Heart left ventricle (tissue), 13 donors: ENCODE measurements around the gene ARHGAP31.

Experiments
- CTCF ChIP-seq, 12 donors: fragments of 200-600 bp; sonication (generic) in 4 of 12; IDR thresholded peaks; one replicate each; pipeline versions ENCODE4 v1.5.0 to v1.8.0; 2018 to 2022; ENCODE audit warnings: antibody characterized with exemption in 12 of 12, mild to moderate bottlenecking in 5 of 12
- POLR2A ChIP-seq, 2 donors: fragments of 450-650 bp; IDR thresholded peaks; one replicate each; pipeline ENCODE4 v1.6.1; 2017; ENCODE audit warnings: antibody characterized with exemption in 2 of 2, mild to moderate bottlenecking in 2 of 2, moderate library complexity in 2 of 2
- donor health status: ischemic (EF 13 %, LVEDD 7.1; RV severe dilation, severe dysfunction).
- donor health status: DM: no; HTN: yes; CAD: no.
- donor health status: DM: no; HTN: no; CAD: no.
- donor health status: ischemic (EF 25% LVEDD 6.9; RV normal size, moderate dysfunction).
- donor health status: ischemic (EF 25% LVEDD 5.7; RV mildly dilated, moderate dysfunction).
- donor health status: ischemic (EF 35%, LVEDD 5.7; RV mildly dilated, moderate dysfunction).
- donor health status: nonischemic (EF 11% LVEDD 7.7; RV severe dilation, severe dysfunction).
- donor health status: DM: yes; HTN: yes; CAD: no.
- donor health status: PGD.
- donor health status: ischemic (EF 29% LVEDD 5.4; RV normal size, mild dysfunction).
- donor health status: nonischemic (EF 23%, LVEDD 6.1; RV moderate dilation, normal function).

GRCh38 chr3:119436977-119437376 is 142.8 kb downstream of the ARHGAP31 start:
- TF ChIP-seq CTCF (IDR thresholded peaks at IDR 0.05): no peak
- no peak for TF ChIP-seq POLR2A (IDR thresholded peaks at IDR 0.05)
